HG03432 (cell line): Measurements from ENCODE around the gene IL16.

Source experiments
- ATAC-seq: cut with Tn5 transposase; IDR thresholded peaks from one replicate; pipeline ENCODE4 v1.9.1; 2021; ENCODE audit warnings: mild to moderate bottlenecking, moderate library complexity; ENCODE audit not compliant: unreplicated experiment

Gene IL16

GRCh38 chr15:81273200-81273599, 76.5 kb downstream of the IL16 start:
- no peak for ATAC-seq

GRCh38 chr15:81273855-81274254, 77.2 kb downstream of the IL16 start:
- ATAC-seq, result no peak

GRCh38 chr15:81274255-81274654, 77.6 kb downstream of the IL16 start:
- ATAC-seq, result no peak

- ATAC-seq, result peak; percentile 85
Measured at GRCh38 chr15:81274931-81275707, 78.4 kb downstream of the IL16 start.

GRCh38 chr15:81275711-81276392, 79.2 kb downstream of the IL16 start:
- no peak for ATAC-seq

GRCh38 chr15:81276967-81277366, 80.3 kb downstream of the IL16 start:
- ATAC-seq, result no peak

GRCh38 chr15:81277851-81278250, 81.2 kb downstream of the IL16 start:
- no peak for ATAC-seq

- ATAC-seq, result no peak
Measured at GRCh38 chr15:81278306-81279029, 81.8 kb downstream of the IL16 start.

- no peak for ATAC-seq
Measured at GRCh38 chr15:81279621-81280485, 83.2 kb downstream of the IL16 start.

GRCh38 chr15:81280696-81281455, 84.2 kb downstream of the IL16 start:
- ATAC-seq, result no peak

- ATAC-seq, result no peak
Measured at GRCh38 chr15:81281456-81281735, 84.7 kb downstream of the IL16 start.

- ATAC-seq, result no peak
Measured at GRCh38 chr15:81281766-81282605, 85.3 kb downstream of the IL16 start.

GRCh38 chr15:81282606-81282895, 85.9 kb downstream of the IL16 start:
- no peak for ATAC-seq

GRCh38 chr15:81282911-81283310, 86.2 kb downstream of the IL16 start:
- no peak for ATAC-seq

GRCh38 chr15:81284256-81285031, 87.8 kb downstream of the IL16 start:
- ATAC-seq, result peak; percentile 67

GRCh38 chr15:81285461-81285860, 88.8 kb downstream of the IL16 start:
- ATAC-seq, result no peak

GRCh38 chr15:81286621-81287121, 90.0 kb downstream of the IL16 start:
- peak; percentile 44 for ATAC-seq

- ATAC-seq, result no peak
Measured at GRCh38 chr15:81288040-81288439, 91.4 kb downstream of the IL16 start.

GRCh38 chr15:81288616-81289015, 91.9 kb downstream of the IL16 start:
- no peak for ATAC-seq
